ENCODE measurements around the gene DDX55.

Gene DDX55

DNA sequence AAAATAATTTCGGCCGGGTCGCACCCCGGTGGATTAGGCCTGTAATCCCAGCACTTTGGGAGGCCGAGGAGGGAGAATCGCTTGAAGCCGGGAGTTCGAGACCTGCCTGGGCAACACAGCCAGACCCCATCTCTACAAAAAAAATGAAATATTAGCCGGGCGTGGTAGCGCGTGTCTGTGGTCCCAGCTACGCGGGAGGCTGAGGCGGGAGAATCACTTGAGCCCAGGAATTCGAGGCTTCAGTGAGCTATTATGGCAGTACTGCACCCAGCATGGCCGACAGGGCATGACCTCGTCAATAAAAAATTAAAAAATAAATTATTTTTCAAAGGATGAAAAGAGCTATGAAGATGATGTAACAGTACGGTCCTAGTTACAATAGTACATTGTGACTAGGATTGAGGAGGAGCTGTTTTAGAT lies 32.3 kb downstream of the DDX55 start:
- TF ChIP-seq, protein P1, sequence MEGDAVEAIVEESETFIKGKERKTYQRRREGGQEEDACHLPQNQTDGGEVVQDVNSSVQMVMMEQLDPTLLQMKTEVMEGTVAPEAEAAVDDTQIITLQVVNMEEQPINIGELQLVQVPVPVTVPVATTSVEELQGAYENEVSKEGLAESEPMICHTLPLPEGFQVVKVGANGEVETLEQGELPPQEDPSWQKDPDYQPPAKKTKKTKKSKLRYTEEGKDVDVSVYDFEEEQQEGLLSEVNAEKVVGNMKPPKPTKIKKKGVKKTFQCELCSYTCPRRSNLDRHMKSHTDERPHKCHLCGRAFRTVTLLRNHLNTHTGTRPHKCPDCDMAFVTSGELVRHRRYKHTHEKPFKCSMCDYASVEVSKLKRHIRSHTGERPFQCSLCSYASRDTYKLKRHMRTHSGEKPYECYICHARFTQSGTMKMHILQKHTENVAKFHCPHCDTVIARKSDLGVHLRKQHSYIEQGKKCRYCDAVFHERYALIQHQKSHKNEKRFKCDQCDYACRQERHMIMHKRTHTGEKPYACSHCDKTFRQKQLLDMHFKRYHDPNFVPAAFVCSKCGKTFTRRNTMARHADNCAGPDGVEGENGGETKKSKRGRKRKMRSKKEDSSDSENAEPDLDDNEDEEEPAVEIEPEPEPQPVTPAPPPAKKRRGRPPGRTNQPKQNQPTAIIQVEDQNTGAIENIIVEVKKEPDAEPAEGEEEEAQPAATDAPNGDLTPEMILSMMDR (IDR thresholded peaks at IDR 0.05), result no peak
- H3K4me3 ChIP-seq, result peak overlapping the region; percentile 81
- DNase-seq (ENCODE audit: low spot score), result no peak
- peak overlapping the region; percentile 43 to 85 for H3K27ac ChIP-seq

DNA sequence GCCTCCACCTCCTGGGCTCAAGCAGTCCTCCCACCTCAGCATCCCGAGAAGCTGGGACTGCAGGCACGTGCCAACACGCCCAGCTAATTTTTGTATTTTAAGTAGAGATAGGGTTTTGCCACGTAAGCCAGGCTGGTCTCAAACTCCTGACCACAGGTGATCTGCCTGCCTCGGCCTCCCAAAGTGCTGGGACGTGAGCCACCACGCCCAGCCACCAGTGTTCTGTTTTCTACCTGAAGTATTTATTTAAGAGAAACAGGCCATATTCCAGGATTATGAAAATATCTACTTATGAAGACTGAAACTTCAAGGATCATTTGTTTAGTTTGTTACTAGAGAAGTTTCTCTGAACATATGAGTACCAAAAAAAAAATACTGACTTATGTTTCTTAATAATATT lies 42.0 kb downstream of the DDX55 start:
- H3K4me3 ChIP-seq, result no peak overlapping the region
- no peak overlapping the region for H3K27ac ChIP-seq
- TF ChIP-seq, protein P1 (IDR thresholded peaks at IDR 0.05), result no peak
- DNase-seq (ENCODE audit: low spot score), result no peak

DNA sequence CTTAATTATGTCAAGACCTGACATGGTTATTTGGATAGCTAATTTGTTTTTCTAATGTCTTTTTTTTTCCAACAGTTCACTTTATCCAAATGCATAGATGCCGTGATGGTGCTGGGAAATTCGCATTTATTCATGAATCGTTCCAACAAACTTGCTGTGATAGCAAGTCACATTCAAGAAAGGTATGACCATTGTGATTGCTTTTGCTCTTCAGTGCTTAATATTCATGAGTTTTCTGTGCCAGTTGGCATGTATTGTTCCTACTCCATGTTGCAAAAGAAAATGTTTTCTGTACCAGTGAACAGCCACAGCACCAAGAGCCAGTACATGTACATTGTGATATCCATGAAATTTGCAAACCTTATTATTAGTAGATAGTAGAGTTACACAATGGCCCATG lies 43.5 kb downstream of the DDX55 start:
- Histone ChIP-seq H3K4me3 (no peak overlapping the region), H3K27ac (no peak overlapping the region)
- no peak for DNase-seq (ENCODE audit: low spot score)
- TF ChIP-seq, protein P1 (IDR thresholded peaks at IDR 0.05), result no peak

DNA sequence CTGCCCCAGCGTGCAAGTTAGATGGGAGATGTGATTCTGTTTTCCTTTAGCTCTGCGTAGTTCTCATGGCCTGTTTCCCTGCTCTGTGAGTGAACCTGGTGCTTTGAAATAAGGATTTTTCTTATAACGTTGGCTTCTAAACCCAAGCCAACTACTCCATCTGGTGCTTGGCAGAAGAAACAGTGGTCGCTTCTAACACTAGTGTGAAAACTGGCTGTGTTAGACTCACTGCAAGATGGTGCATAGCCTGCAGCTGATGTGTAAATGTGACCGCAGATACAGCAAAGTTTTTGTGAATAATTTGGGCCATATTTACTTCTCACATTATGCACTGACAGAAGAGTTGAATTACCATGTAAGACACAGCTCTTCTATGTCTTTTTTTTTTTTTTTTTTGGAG lies 44.0 kb downstream of the DDX55 start:
- no peak for DNase-seq (ENCODE audit: low spot score)
- TF ChIP-seq, protein P1 (IDR thresholded peaks at IDR 0.05), result no peak
- no peak overlapping the region for H3K4me3 ChIP-seq
- H3K27ac ChIP-seq, result no peak overlapping the region

DNA sequence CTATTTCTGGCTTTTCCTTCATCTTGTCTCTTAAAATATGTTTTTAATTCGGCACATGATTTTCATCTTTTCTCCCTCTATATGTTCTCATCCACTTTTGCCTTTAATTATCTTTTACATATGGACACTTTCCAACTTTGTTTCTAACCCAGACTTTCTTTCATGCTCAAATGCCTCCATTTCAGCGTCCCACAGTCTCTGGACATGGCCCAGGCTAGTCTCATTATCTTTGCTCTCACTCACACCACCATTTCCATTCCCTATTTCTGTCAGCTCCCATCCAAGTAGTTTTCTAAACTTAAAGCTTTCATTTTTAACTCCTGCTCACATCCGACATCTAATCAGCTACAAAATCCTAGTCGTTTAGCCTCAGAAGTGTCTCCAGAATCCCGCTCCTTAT lies 46.5 kb downstream of the DDX55 start:
- H3K27ac ChIP-seq, result no peak overlapping the region
- TF ChIP-seq, protein P1 (IDR thresholded peaks at IDR 0.05), result no peak
- DNase-seq (ENCODE audit: low spot score), result no peak
- H3K4me3 ChIP-seq, result no peak overlapping the region

DNA sequence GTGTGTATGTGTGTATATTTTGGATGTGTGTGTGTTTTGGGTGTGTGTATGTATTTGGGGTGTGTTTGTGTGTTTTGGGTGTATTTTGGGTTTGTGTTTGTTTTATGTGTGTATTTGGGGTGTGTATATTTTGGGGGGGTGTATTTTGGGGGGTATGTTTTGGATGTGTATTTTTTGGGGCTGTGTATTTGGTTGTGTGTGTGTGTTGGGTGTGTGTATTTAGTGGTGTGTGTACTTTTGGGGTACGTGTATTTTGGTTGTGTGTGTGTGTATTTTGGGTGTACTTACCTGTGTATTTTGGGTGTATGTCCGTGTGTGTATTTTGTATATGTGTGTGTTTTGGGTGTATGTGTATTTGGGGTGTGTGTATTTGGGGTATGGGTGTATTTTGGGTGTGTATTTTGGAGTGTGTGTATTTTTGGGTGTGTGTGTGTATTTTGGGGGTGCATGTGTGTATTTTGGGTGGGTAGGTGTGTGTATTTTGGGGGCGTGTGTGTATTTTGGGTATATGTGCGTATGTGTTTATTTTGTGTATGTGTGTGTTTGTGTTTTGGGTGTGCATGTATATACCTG lies 52.3 kb downstream of the DDX55 start:
- TF ChIP-seq, protein P1 (IDR thresholded peaks at IDR 0.05), result no peak

DNA sequence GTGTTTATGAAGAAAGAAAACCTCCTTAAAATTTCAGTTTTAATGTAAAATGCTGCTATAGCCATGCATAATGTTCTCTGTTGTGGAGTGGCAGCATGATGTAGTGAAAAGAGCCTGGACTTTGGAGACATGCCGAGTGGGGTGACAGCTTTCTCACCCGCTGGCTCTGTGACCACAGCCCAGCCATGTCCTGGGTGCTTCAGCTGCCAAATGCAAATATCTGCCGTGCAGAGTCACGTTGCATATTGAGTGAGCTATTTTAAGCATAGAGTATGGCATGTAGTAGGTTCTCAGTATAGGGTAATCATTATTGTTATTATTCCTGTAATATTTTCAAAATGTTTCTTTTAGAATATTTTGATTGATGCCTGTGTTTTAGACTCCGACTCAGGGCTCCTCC lies 53.5 kb downstream of the DDX55 start:
- no peak overlapping the region for H3K27ac ChIP-seq
- DNase-seq (ENCODE audit: low spot score), result no peak
- H3K4me3 ChIP-seq, result no peak overlapping the region
- TF ChIP-seq, protein P1 (IDR thresholded peaks at IDR 0.05), result no peak

More for the DNA sequence above, 52.3 kb downstream of the DDX55 start:
- Histone ChIP-seq H3K4me3 (no peak overlapping the region), H3K27ac (no peak overlapping the region)
- DNase-seq (ENCODE audit: low spot score), result no peak
